ENCODE measurements around the gene KRT72. TPM values are rescaled to one million over a fixed set of nuclear protein-coding genes. Genes with fewer than 3 reads are reported as not detected.

The KRT72 gene
- total RNA-seq, 2 experiments from 2014 or later = 0.65 to 0.67 TPM

- H3K27me3 Mint-ChIP-seq = peaks cover 7% of the 10 kb centered on the region
- H3K27ac Mint-ChIP-seq = no peak overlapping the region
- DNase-seq = no peak
- no peaks in the 10 kb centered on the region for H3K36me3 Mint-ChIP-seq
- ATAC-seq (ENCODE audit: low read depth) = no peak
- no peak overlapping the region for H3K4me3 Mint-ChIP-seq
- POLR2A ChIA-PET = no interaction called here
- H3K4me1 Mint-ChIP-seq = peaks cover 6% of the 10 kb centered on the region
- H3K9me3 Mint-ChIP-seq = no peaks in the 10 kb centered on the region
Measured at GRCh38 chr12:52591521-52591920, 9.7 kb downstream of the KRT72 start.

- Mint-ChIP-seq H3K4me3 (no peak overlapping the region), H3K4me1 (peaks cover 21% of the 10 kb centered on the region), H3K36me3 (no peaks in the 10 kb centered on the region), H3K27me3 (no peaks in the 10 kb centered on the region), H3K27ac (no peak overlapping the region), H3K9me3 (no peaks in the 10 kb centered on the region)
- POLR2A ChIA-PET = no interaction called here
- ATAC-seq (ENCODE audit: low read depth) = no peak
- DNase-seq = no peak
Measured at GRCh38 chr12:52590021-52590420, 11.2 kb downstream of the KRT72 start.

GRCh38 chr12:52587563-52587962 lies 13.7 kb downstream of the KRT72 start:
- Mint-ChIP-seq H3K9me3 (no peaks in the 10 kb centered on the region), H3K27me3 (peaks cover 2% of the 10 kb centered on the region), H3K27ac (no peak overlapping the region), H3K4me1 (peaks cover 27% of the 10 kb centered on the region), H3K4me3 (no peak overlapping the region), H3K36me3 (no peaks in the 10 kb centered on the region)
- POLR2A ChIA-PET = no interaction called here
- DNase-seq (no peak), ATAC-seq (ENCODE audit: low read depth) (no peak)

- Mint-ChIP-seq H3K4me3 (peak overlapping the region; percentile 42), H3K27ac (peak overlapping the region; percentile 46), H3K9me3 (no peaks in the 10 kb centered on the region), H3K27me3 (peaks cover 5% of the 10 kb centered on the region), H3K4me1 (peaks cover 27% of the 10 kb centered on the region), H3K36me3 (no peaks in the 10 kb centered on the region)
- ATAC-seq (ENCODE audit: low read depth) (peak; percentile 88), DNase-seq (peak; percentile 60)
- POLR2A ChIA-PET = interaction anchor here (1.0 to 1.6 kb wide), 3 partner anchors 250 to 294 kb away, joined by 3 to 5 read pairs (median 4); no protein-coding TSS in a partner anchor
Measured at GRCh38 chr12:52585946-52586345, 15.3 kb downstream of the KRT72 start.

GRCh38 chr12:52585066-52585465 lies 16.2 kb downstream of the KRT72 start:
- H3K4me1 Mint-ChIP-seq = peaks cover 29% of the 10 kb centered on the region
- no peak overlapping the region for H3K4me3 Mint-ChIP-seq
- DNase-seq (no peak), ATAC-seq (ENCODE audit: low read depth) (no peak)
- H3K36me3 Mint-ChIP-seq = no peaks in the 10 kb centered on the region
- H3K27me3 Mint-ChIP-seq = peaks cover 7% of the 10 kb centered on the region
- H3K9me3 Mint-ChIP-seq = no peaks in the 10 kb centered on the region
- peak overlapping the region; percentile 13 for H3K27ac Mint-ChIP-seq
- POLR2A ChIA-PET = interaction anchor here (1.2 to 1.6 kb wide), 2 partner anchors 289 to 295 kb away, joined by 3 to 5 read pairs; no protein-coding TSS in a partner anchor

- POLR2A ChIA-PET = interaction anchor here (1.6 kb wide), 1 partner anchor 290 kb away, joined by 5 read pairs; no protein-coding TSS in a partner anchor
- Mint-ChIP-seq H3K9me3 (no peaks in the 10 kb centered on the region), H3K27ac (no peak overlapping the region), H3K36me3 (no peaks in the 10 kb centered on the region), H3K4me1 (peaks cover 29% of the 10 kb centered on the region), H3K27me3 (peaks cover 11% of the 10 kb centered on the region), H3K4me3 (no peak overlapping the region)
- ATAC-seq (ENCODE audit: low read depth) = no peak
- no peak for DNase-seq
Measured at GRCh38 chr12:52584156-52584682, 17.0 kb downstream of the KRT72 start.

GRCh38 chr12:52582971-52583456 lies 18.2 kb downstream of the KRT72 start:
- Mint-ChIP-seq H3K4me1 (peaks cover 29% of the 10 kb centered on the region), H3K27ac (no peak overlapping the region), H3K36me3 (no peaks in the 10 kb centered on the region), H3K27me3 (peaks cover 11% of the 10 kb centered on the region), H3K9me3 (no peaks in the 10 kb centered on the region), H3K4me3 (no peak overlapping the region)
- POLR2A ChIA-PET = no interaction called here
- DNase-seq (peak; percentile 64), ATAC-seq (ENCODE audit: low read depth) (peak; percentile 48)

- DNase-seq (no peak), ATAC-seq (ENCODE audit: low read depth) (no peak)
- Mint-ChIP-seq H3K4me1 (peaks cover 29% of the 10 kb centered on the region), H3K27me3 (peaks cover 11% of the 10 kb centered on the region), H3K27ac (no peak overlapping the region), H3K4me3 (no peak overlapping the region), H3K36me3 (no peaks in the 10 kb centered on the region), H3K9me3 (no peaks in the 10 kb centered on the region)
- POLR2A ChIA-PET = no interaction called here
Measured at GRCh38 chr12:52582486-52582885, 18.8 kb downstream of the KRT72 start.

- no peak for ATAC-seq (ENCODE audit: low read depth)
- H3K9me3 Mint-ChIP-seq = no peaks in the 10 kb centered on the region
- DNase-seq = no peak
- POLR2A ChIA-PET = no interaction called here
- no peak overlapping the region for H3K4me3 Mint-ChIP-seq
- H3K27ac Mint-ChIP-seq = no peak overlapping the region
- peaks cover 13% of the 10 kb centered on the region for H3K27me3 Mint-ChIP-seq
- no peaks in the 10 kb centered on the region for H3K36me3 Mint-ChIP-seq
- H3K4me1 Mint-ChIP-seq = peaks cover 22% of the 10 kb centered on the region
Measured at GRCh38 chr12:52581481-52581880, 19.8 kb downstream of the KRT72 start.

GRCh38 chr12:52581066-52581465 lies 20.2 kb downstream of the KRT72 start:
- H3K27me3 Mint-ChIP-seq = peaks cover 13% of the 10 kb centered on the region
- H3K36me3 Mint-ChIP-seq = no peaks in the 10 kb centered on the region
- ATAC-seq (ENCODE audit: low read depth) = no peak
- no peaks in the 10 kb centered on the region for H3K9me3 Mint-ChIP-seq
- no peak overlapping the region for H3K4me3 Mint-ChIP-seq
- no peak overlapping the region for H3K27ac Mint-ChIP-seq
- DNase-seq = peak; percentile 11
- POLR2A ChIA-PET = no interaction called here
- peaks cover 18% of the 10 kb centered on the region for H3K4me1 Mint-ChIP-seq

GRCh38 chr12:52580496-52580895 lies 20.8 kb downstream of the KRT72 start:
- DNase-seq (peak; percentile 10), ATAC-seq (ENCODE audit: low read depth) (no peak)
- H3K4me3 Mint-ChIP-seq = no peak overlapping the region
- POLR2A ChIA-PET = no interaction called here
- peaks cover 13% of the 10 kb centered on the region for H3K4me1 Mint-ChIP-seq
- H3K27ac Mint-ChIP-seq = no peak overlapping the region
- no peaks in the 10 kb centered on the region for H3K9me3 Mint-ChIP-seq
- no peaks in the 10 kb centered on the region for H3K36me3 Mint-ChIP-seq
- H3K27me3 Mint-ChIP-seq = peaks cover 13% of the 10 kb centered on the region

- no peak for ATAC-seq (ENCODE audit: low read depth)
- POLR2A ChIA-PET = no interaction called here
- H3K9me3 Mint-ChIP-seq = no peaks in the 10 kb centered on the region
Measured at GRCh38 chr12:52579468-52580465, 21.5 kb downstream of the KRT72 start.

GRCh38 chr12:52578469-52578868 lies 22.8 kb downstream of the KRT72 start:
- Mint-ChIP-seq H3K4me3 (no peak overlapping the region), H3K4me1 (peaks cover 10% of the 10 kb centered on the region), H3K36me3 (no peaks in the 10 kb centered on the region), H3K27me3 (peaks cover 11% of the 10 kb centered on the region), H3K27ac (no peak overlapping the region), H3K9me3 (no peaks in the 10 kb centered on the region)
- DNase-seq (no peak), ATAC-seq (ENCODE audit: low read depth) (no peak)
- POLR2A ChIA-PET = no interaction called here

More at GRCh38 chr12:52579468-52580465, 21.5 kb downstream of the KRT72 start:
- peaks cover 13% of the 10 kb centered on the region for H3K27me3 Mint-ChIP-seq
- no peak overlapping the region for H3K27ac Mint-ChIP-seq
- H3K36me3 Mint-ChIP-seq = no peaks in the 10 kb centered on the region
- peaks cover 7% of the 10 kb centered on the region for H3K4me1 Mint-ChIP-seq
- DNase-seq = peak; percentile 10
- H3K4me3 Mint-ChIP-seq = no peak overlapping the region
